NB4 (cell line): Measurements from ENCODE around the gene SELENOV.

Experiments used
- DNase-seq: peaks from one replicate; pipeline ENCODE4 v3.0.0; 2010; ENCODE audit warnings: low read depth
- H3K4me3 ChIP-seq: one replicate; pipeline ENCODE4 v1.5.1; 2011; ENCODE audit warnings: mild to moderate bottlenecking, low read depth, low read length, moderate library complexity
- CTCF ChIP-seq: IDR thresholded peaks from one replicate; pipeline ENCODE4 v1.5.1; 2012; ENCODE audit warnings: low read depth, low read length
- MAX ChIP-seq: IDR thresholded peaks from 2 replicates; pipeline ENCODE4 v1.6.1; 2011; ENCODE audit warnings: low read depth, low read length
- MYC ChIP-seq: IDR thresholded peaks from 2 replicates; pipeline ENCODE4 v1.6.1; 2011; ENCODE audit warnings: low read depth, low read length
- POLR2A ChIP-seq: IDR thresholded peaks from 2 replicates; pipeline ENCODE4 v1.6.1; 2011; ENCODE audit warnings: mild to moderate bottlenecking; ENCODE audit not compliant: insufficient read length; ENCODE audit errors: extremely low read depth

Gene SELENOV

GRCh38 chr19:39502640-39503417 lies 12.1 kb upstream of the SELENOV start:
- peak; percentile 30 for TF ChIP-seq CTCF
- TF ChIP-seq MYC: peak; percentile 75
- TF ChIP-seq POLR2A: no peak
- peak; percentile 86 for TF ChIP-seq MAX
- H3K4me3 ChIP-seq: no peak overlapping the region
- peak; percentile 73 for DNase-seq

GRCh38 chr19:39506598-39506943 lies 8.4 kb upstream of the SELENOV start:
- no peak for DNase-seq
- no peak overlapping the region for H3K4me3 ChIP-seq
- TF ChIP-seq CTCF (no peak), MAX (no peak), MYC (no peak), POLR2A (no peak)

GRCh38 chr19:39506944-39507714 lies 7.8 kb upstream of the SELENOV start:
- DNase-seq: no peak
- no peak for TF ChIP-seq MAX
- TF ChIP-seq POLR2A: no peak
- H3K4me3 ChIP-seq: no peak overlapping the region

GRCh38 chr19:39507715-39508364 lies 7.1 kb upstream of the SELENOV start:
- no peak for TF ChIP-seq MYC
- TF ChIP-seq POLR2A: no peak
- no peak for TF ChIP-seq MAX
- no peak for TF ChIP-seq CTCF

GRCh38 chr19:39508629-39509028 lies 6.3 kb upstream of the SELENOV start:
- no peak overlapping the region for H3K4me3 ChIP-seq
- TF ChIP-seq MYC (no peak), CTCF (no peak), POLR2A (no peak), MAX (no peak)
- DNase-seq: no peak

More at GRCh38 chr19:39507715-39508364, 7.1 kb upstream of the SELENOV start:
- no peak for DNase-seq
- H3K4me3 ChIP-seq: no peak overlapping the region

- TF ChIP-seq MYC: no peak
- no peak for TF ChIP-seq POLR2A
- no peak for TF ChIP-seq CTCF
- no peak for DNase-seq
- H3K4me3 ChIP-seq: no peak overlapping the region
Measured at GRCh38 chr19:39509233-39509632, 5.7 kb upstream of the SELENOV start.
